HG02571 (cell line): ENCODE data around the gene ACTR3C.

ENCODE experiments used
- ATAC-seq: cut with Tn5 transposase; IDR thresholded peaks from one replicate; pipeline ENCODE4 v1.9.1; 2021; ENCODE audit warnings: mild to moderate bottlenecking, moderate library complexity; ENCODE audit not compliant: unreplicated experiment

The ACTR3C gene

DNA sequence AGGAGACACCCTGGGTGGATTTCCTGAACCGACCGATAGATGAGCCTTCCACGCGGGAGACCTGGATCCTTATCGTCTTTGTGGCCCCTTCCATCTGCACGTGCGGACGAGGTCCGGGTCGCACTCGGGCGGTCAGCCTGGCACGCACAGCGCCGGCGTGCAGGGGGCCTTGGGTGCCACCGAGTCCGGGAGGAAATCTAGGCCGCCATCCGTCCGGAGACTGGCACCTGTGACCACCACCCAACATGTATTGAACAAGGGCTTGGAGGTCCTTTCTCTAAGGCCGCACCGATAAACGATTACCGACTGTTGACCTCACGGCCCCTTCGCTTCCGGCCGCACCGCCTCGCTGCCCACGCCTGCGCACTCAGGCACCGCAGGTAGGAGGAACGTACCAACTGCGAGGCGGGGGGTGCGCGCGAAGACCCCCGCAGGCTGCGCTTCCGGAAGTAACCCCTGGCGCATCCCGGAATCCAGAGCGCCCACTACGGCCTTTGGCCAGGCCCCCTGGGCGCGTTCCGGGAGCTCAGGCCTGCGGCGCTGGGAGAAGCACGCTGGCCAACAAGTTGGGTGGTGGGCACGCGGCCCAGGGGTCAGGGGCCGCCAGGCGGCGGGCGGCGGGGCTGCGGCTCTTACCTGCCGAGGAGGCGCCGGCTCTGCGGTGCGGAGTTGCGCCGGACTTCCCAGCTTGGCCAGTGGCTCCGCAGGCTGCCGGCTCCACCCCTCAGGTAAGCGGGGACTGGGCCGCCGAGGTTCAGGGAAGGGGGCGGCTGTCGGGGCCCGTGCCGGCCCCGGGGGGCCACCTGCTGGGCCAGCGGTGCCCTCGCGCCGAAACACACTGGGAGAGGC lies at the start of gene ACTR3C, which contains the start of gene LRRC61:
Gene ACTR3C (minus strand): TSS at position 713 of the 849 bp plus-strand sequence. CDS start 28,249 bp downstream, outside the sequence.
Gene LRRC61 (plus strand): TSS at position 523 of the 849 bp plus-strand sequence. CDS start 13,507 bp downstream, outside the sequence.
- ATAC-seq: peak; percentile 65

DNA sequence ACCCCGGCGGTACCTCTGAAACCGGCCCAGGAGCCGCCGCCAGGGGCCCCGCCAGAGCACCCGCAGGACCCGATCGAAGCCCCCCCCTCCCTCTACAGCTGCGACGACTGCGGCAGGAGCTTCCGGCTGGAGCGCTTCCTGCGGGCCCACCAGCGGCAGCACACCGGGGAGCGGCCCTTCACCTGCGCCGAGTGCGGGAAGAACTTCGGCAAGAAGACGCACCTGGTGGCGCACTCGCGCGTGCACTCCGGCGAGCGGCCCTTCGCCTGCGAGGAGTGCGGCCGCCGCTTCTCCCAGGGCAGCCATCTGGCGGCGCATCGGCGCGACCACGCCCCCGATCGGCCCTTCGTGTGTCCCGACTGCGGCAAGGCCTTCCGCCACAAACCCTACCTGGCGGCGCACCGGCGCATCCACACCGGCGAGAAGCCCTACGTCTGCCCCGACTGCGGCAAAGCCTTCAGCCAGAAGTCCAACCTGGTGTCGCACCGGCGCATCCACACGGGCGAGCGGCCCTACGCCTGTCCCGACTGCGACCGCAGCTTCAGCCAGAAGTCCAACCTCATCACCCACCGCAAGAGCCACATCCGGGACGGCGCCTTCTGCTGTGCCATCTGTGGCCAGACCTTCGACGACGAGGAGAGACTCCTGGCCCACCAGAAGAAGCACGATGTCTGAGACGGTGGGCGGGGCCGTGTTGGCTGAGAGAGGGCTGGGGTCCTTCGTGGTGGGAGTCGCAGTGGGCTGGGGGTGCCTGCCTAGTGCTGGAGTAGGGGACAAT lies 49.1 kb upstream of the ACTR3C start:
- ATAC-seq: no peak

- ATAC-seq: no peak
These were observed 48.6 kb upstream of the ACTR3C start for GRCh38 chr7:150371996-150372270.

DNA sequence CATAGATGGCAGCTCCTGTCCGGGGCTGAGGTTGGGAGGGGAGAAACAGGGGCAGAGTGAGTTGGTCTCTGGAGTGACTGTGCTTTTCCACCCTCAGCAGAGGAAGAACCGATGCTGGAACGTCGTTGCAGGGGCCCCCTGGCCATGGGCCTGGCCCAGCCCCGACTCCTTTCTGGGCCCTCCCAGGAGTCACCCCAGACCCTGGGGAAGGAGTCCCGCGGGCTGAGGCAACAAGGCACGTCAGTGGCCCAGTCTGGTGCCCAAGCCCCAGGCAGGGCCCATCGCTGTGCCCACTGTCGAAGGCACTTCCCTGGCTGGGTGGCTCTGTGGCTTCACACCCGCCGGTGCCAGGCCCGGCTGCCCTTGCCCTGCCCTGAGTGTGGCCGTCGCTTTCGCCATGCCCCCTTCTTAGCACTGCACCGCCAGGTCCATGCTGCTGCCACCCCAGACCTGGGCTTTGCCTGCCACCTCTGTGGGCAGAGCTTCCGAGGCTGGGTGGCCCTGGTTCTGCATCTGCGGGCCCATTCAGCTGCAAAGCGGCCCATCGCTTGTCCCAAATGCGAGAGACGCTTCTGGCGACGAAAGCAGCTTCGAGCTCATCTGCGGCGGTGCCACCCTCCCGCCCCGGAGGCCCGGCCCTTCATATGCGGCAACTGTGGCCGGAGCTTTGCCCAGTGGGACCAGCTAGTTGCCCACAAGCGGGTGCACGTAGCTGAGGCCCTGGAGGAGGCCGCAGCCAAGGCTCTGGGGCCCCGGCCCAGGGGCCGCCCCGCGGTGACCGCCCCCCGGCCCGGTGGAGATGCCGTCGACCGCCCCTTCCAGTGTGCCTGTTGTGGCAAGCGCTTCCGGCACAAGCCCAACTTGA lies 48.0 kb upstream of the ACTR3C start:
- ATAC-seq: no peak

DNA sequence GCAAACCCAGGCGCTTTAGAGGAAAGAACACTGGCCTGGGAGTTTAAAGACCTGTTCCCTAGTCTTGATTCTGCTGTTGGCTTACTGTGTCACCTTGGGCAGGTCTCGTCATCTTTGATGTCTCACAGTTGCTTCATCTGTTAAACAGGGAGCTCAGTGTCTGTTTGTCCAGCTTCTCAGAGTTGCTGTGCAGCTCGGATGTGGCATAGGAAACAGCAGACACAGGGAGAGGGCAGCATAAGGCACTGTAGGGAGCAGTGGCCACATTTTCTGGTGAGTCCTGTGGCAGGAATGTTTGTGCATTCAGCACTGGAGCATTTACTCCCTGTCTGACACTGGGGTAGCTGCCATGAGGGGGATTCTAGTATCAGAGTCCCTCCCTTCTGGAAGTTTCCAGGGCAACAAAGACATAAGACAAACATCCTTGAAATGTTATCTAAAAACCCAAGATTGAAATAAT lies 47.3 kb upstream of the ACTR3C start:
- ATAC-seq: no peak

DNA sequence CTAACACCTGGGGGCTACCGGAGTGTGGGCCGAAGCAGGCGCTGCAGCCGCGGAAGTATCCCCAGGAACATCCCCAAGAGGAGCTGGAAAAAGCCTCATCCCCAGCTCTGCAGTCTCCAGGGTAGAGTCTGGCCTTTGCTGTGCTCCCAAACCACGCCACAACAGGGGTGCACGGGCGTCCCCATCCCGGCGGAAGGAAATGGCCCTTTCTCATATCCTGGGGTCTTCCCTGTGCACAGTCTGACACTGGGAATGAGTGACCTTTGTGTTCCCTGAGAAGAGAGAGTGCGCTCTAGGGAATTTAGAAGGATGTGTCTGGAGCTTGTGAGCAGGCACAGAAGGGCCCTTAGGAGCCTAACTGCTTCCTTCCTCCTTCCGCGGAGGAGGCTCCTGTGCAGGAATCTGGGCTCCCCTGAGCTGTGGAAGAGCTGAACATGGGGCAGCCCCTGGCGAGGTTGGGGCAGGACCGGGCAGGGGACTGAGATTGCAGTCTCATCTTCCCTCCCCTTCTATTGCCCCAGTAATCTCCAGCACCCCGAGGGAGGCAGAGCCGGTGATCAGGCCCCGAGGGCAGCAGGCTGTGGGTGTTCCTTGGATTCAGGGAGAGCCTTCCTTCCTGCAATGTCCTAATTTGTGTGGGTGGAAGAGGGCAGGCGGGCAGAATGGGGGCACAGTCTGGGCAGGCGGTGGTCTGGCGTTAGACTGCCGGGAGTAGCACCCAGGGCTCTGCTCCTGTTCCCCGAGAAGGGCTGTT lies 46.6 kb upstream of the ACTR3C start:
- no peak for ATAC-seq

GRCh38 chr7:150368884-150369747 lies 45.8 kb upstream of the ACTR3C start:
- ATAC-seq: peak; percentile 22

DNA sequence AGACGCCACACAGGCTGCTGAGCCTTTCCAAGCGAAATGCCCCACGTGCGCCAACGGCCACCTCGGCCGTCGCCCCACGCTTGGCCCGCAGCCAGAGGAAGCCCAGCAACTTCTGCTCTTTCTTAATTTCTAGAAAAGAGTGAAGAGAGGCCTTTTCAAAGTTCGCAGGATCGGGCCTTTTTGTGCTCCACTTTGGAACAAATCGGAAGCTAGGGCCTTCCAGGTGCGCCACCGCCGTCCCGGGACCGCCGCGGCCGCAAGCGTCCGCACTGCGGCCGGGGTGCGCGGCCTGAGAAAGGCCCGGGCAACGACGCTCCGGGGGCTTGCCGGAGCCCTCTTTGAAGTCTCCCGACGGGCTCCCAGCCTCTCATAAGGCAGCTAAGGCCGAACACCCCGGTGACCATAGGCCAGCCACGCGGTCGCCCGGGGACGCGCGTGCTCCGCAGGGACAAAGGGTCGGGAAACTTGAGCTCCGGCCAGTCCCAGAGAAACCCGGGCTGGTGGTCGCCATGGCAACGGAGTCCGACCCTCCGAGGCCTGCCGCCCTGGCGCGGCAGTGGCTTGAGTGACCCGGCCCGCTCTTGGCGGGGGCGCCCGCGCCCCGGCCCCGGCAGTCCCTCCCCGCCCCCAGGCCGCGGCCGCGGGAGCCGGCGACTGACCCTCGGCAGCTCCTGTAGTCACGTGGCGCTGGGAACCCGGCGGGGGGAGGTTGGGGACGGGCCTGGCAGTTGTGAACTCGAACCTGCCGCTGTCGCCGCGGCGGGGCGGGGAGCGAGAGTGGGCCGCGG lies 44.9 kb upstream of the ACTR3C start, which contains the start of gene REPIN1:
Gene REPIN1 (plus strand): TSS at position 727 of the 788 bp plus-strand sequence. CDS start 890 bp downstream, outside the sequence.
- peak; percentile 53 for ATAC-seq

DNA sequence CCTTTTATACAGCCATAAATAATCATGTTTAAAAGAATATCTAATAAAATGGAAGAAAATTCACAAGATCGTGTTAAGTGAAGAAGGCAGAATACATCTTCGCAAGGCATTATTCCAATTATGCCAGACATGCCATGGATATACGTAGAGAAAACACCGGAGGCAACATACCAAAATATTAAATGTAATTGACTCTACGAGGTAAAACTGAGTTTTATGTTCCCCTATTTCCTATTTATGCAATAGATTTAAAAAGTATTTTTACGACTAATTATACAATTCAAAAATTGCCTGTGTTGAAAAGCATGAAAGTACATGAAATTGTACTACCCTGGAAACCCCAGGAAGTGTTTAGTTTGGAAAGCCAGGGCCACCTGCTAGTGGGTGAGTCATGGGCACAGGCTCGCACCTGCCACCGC lies 44.3 kb upstream of the ACTR3C start:
- no peak for ATAC-seq

GRCh38 chr7:150365673-150366398 lies 42.5 kb upstream of the ACTR3C start:
- no peak for ATAC-seq

- no peak for ATAC-seq
These were observed 41.8 kb upstream of the ACTR3C start for GRCh38 chr7:150365194-150365593.

DNA sequence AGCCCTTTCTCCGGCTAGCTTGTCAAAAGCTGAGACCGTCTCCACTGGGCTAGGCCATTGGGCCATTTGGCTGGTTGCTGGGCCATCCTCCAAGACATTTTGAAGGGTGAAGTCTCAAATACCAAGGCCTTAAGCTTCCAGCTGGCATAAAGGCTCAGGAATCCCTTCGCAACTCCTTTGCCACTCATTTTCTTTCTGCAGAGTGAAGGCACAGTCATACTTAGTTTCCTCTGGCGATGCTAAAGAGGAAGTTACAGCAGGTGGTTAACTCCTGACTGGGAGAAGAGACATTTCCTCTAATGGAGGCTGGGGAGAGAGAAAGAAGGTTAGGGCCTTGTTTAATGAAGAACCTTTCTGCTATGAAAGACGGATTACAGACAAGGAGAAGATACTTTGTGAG lies 40.5 kb upstream of the ACTR3C start:
- ATAC-seq: no peak

- no peak for ATAC-seq
These were observed 40.0 kb upstream of the ACTR3C start for GRCh38 chr7:150363370-150363769.

DNA sequence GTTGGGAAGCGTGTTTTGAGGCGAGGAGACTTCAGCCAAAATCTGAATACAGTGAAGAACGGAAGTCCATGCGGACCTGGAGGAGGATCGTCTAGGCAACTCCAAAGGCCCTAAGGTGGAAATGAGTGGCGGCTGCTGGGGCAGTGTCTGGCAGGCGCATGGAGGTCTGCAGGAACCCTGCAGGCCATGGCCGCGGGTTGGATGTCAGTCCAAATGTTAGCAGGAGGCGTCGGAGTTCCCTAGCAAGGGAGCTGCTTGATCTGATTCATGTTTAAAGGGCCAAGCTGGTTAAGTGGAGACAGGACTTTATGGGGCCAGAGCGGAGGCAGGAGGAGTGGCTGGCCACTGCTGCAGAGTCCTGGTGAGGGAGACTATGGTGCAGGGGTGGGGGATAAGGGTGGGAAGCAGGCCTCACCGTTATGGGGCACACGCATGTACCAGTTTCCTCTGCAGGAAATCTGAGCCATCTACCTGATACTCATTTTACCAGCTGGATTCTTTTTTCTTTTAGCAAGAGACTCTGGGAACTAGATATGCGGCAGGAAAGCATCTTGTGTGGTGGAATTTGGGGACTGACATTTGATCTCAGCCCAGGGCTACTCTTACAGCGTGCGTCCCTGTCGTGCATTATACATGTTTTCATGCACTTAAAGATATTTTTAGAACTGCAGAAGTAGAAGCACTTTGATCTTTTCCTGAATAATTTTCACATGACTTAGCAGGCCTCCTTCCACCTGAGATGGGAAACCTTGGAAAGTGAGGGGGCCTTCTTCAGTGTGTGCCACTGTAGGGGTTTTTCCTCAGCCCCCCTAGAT lies 38.7 kb upstream of the ACTR3C start:
- ATAC-seq: no peak

GRCh38 chr7:150361402-150361801 lies 38.1 kb upstream of the ACTR3C start:
- ATAC-seq: no peak

GRCh38 chr7:150360363-150361058 lies 37.2 kb upstream of the ACTR3C start:
- ATAC-seq: no peak
